Epithelial cell of proximal tubule (primary cell): ENCODE results near the gene PTGES. TPM values are rescaled to one million over a fixed set of nuclear protein-coding genes. Genes with fewer than 3 reads are reported as not detected.
"Not testable (repeated sequence)": the region's sequence is repeated elsewhere in the genome, so short reads cannot be mapped to it uniquely, and the experiment has no call there.

ENCODE experiments used
- DNase-seq: peaks from one replicate; pipeline ENCODE4 v3.0.0-alpha.2; 2011; ENCODE audit warnings: low read depth
- H3K4me3 ChIP-seq: 2 replicates; pipeline ENCODE4 v1.5.1; 2011; ENCODE audit warnings: low read depth, mild to moderate bottlenecking, low read length
- total RNA-seq: library from RNA; depleted of rRNA; stranded (reverse); fragments of >200 nt; gene quantifications from 2 replicates; pipeline ENCODE4 v1.2.3, GENCODE V29; 2015
- TF ChIP-seq, protein P1 (sequence below): conservative IDR thresholded peaks from 2 replicates; pipeline ENCODE4 v1.5.1; 2012; ENCODE audit warnings: low read depth, mild to moderate bottlenecking, low read length

The PTGES gene, protein sequence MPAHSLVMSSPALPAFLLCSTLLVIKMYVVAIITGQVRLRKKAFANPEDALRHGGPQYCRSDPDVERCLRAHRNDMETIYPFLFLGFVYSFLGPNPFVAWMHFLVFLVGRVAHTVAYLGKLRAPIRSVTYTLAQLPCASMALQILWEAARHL
- 15.3 and 33.6 TPM in 2 replicates for total RNA-seq

DNA sequence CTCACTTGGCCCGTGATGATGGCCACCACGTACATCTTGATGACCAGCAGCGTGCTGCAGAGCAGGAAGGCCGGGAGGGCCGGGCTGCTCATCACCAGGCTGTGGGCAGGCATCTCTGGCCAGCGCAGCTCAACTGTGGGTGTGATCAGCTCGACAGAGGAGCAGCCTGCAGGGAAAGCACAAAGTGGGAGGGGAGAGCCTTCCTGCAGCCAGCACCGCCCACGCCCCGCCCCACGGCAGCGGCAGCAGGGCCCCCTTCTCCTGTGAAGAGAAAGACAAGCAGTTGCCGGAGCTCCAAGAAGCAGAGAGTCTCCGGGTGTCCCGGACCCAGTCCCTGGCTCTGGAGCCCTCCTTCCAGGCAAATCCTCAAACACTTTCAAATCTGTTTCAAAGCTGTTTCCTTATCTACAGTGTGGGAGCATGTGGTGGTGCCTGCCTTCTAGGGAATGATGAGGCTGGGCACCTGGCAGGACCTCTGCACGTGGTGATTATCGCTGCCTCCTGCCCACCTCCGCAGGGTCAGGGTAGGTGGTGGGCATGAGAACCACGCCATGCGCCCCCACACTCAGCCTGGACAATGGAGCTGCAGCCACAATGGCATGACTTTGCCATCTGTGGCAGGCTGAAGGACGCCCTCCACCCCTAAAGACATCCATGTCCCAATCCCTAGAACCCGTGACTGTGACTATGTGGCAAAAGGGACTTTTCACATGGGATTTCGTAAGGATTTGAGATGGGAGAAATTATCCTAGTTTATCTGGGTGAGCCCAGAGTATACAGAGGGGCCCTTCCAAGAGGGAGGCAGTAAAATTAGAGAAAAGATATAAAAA, at the start of gene PTGES:
PTGES (minus strand) TSS at position 143 of the 830 bp plus-strand sequence; CDS start at position 113, 30 bp downstream.
- H3K4me3 ChIP-seq: peak within 1 kb of the TSS; percentile 24
- TF ChIP-seq, protein P1, sequence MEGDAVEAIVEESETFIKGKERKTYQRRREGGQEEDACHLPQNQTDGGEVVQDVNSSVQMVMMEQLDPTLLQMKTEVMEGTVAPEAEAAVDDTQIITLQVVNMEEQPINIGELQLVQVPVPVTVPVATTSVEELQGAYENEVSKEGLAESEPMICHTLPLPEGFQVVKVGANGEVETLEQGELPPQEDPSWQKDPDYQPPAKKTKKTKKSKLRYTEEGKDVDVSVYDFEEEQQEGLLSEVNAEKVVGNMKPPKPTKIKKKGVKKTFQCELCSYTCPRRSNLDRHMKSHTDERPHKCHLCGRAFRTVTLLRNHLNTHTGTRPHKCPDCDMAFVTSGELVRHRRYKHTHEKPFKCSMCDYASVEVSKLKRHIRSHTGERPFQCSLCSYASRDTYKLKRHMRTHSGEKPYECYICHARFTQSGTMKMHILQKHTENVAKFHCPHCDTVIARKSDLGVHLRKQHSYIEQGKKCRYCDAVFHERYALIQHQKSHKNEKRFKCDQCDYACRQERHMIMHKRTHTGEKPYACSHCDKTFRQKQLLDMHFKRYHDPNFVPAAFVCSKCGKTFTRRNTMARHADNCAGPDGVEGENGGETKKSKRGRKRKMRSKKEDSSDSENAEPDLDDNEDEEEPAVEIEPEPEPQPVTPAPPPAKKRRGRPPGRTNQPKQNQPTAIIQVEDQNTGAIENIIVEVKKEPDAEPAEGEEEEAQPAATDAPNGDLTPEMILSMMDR: no peak
- no peak for DNase-seq

DNA sequence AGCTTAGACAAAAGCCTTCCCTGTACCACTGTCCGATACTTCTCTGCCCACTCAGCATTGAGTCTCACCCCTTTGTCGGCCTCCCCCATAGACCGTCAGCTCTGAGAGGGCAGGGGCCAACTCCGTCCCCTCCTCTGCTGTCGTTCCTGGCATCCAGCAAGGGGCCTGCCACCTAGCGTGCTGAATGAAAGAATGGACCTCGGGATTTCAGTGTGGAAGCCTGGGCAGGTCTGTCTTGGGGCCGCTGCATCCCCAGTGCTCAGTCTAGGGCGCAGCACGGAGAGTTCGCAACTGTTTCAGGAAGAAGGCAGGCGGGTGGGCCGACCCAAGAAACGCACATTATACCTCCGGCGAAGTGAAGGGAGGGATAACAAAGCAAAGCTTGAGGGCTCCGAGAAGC, 48.7 kb upstream of the PTGES start:
- TF ChIP-seq, protein P1: no peak
- no peak overlapping the region for H3K4me3 ChIP-seq
- no peak for DNase-seq

DNA sequence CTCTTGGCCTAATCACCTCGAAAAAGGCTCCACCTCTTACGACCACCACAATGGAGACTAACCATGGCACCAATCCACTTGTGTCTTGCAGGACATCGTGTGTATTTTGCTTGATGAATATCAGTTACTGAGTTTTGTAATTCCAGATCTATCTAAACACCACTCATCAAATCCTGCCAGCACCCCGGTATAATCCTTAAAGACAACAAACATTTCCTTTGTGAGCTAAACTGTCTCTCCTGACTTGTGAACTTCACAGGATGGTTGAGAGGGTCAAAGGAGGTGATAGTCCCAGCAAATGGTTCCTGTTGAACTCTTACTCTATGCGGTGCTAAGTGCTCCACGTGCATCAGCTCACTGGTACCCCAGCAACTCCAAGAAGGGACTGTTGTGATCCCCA, 46.1 kb upstream of the PTGES start:
- DNase-seq: no peak
- no peak overlapping the region for H3K4me3 ChIP-seq
- TF ChIP-seq, protein P1: no peak

DNA sequence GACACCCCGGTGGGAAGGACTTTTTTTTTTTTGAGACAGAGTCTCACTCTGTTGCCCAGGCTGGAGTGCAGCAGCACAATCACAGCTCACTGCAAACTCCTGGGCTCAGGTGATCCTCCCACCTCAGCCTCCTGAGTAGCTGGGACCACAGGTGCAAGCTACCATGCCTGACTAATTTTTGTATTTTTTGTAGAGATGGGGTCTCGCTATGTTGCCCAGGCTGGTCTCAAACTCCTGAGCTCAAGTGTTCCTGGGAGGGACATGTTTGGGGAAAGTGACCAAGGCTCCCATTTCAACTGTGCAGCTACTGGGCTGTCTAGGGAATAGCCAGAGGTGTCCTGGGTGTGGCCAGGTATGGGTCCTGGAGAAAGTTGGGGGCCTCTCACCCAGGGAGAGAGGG, 43.2 kb upstream of the PTGES start:
- not testable (repeated sequence) for DNase-seq, H3K4me3 ChIP-seq

DNA sequence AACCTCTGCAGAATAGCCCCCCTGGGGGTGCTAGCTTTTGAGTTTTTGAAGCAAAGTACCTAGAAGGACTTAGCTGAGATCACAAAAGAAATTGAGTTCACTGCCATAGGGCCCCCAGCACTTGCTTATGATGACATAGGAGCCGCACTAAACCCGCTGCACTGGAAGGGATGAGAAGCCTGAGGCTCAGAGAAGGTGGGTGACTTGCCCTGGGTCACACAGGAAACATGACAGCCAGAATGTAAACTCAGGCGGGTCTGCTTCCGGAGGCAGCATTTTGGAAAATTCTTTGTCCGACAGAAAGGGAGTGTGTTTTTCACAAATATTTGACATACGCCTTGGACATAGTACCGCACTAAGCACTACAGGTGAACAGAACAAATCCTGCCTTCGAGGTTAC, 41.7 kb upstream of the PTGES start:
- DNase-seq: no peak
- no peak overlapping the region for H3K4me3 ChIP-seq
- TF ChIP-seq, protein P1: no peak

DNA sequence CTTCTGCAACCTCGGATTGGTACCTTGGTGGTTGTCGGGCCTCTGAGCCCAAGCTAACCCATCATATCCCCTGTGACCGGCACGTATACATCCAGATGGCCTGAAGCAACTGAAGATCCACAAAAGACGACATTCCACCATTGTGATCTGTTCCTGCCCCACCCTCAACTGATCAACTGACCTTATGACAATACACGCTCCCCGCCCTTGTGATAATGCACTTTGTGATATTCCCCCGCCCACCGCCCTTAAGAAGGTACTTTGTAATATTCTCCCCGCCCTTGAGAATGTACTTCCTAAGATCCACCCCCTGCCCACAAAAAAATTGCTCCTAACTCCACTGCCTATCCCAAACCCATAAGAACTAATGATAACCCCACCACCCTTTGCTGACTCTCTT, 33.6 kb upstream of the PTGES start:
- no peak overlapping the region for H3K4me3 ChIP-seq
- DNase-seq: no peak
- TF ChIP-seq, protein P1: no peak

DNA sequence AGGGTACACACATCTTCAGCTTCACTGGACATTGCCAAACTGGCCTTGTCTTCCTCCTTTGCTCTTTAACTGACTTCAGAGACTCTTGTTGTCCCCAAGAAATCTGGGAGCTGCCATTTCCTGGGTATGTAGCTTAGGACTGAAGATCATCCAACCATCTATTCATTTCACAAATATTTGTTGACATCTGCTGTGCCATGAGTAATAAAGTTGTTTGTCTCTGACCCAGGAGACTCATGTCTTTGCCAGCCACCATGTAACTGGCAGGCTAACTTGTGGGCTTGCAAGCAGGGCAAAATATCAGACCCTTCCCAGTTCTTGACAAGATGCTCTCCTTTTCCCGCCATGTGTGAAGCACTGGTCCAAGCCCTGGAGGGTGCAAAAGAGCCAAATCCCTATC, 33.0 kb upstream of the PTGES start:
- TF ChIP-seq, protein P1: no peak
- no peak overlapping the region for H3K4me3 ChIP-seq
- DNase-seq: no peak

DNA sequence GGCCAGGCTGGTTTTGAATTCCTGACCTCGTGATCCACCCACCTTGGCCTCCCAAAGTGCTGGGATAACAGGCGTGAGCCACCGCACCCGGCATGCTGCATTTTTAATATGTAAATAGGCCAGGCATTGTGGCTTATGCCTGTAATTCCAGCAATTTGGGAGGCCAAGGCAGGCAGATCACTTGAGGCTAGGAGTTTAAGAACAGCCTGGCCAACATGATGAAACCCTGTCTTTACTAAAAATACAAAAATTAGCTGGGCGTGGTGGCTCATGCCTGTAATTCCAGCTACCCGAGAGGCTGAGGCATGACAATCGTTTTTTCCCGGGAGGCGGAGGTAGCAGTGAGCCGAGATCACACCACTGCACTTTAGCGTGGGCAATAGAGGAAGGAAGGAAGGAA, 32.1 kb upstream of the PTGES start:
- not testable (repeated sequence) for DNase-seq, H3K4me3 ChIP-seq
